SK-N-SH treated with all-trans-retinoic acid at 6 μM for 48 hours (cell line): ENCODE measurements around the gene VSIG1.

Experiments
- ATAC-seq: fragments of 200-7000 bp; cut with Tn5 transposase; 3 replicates; pipeline ENCODE4 v1.9.1; 2020; ENCODE audit warnings: mild to moderate bottlenecking, moderate library complexity
- ARNTL ChIP-seq: fragments of 450-650 bp; formaldehyde crosslinking; IDR thresholded peaks from 2 replicates; pipeline ENCODE4 v1.5.0; 2020; ENCODE audit warnings: low read depth, mild to moderate bottlenecking, moderate library complexity, borderline replicate concordance
- BACH2 ChIP-seq: fragments of 250-450 bp; sonication (Bioruptor Pico); IDR thresholded peaks from 2 replicates; pipeline ENCODE4 v1.9.0; 2021; ENCODE audit warnings: mild to moderate bottlenecking, borderline replicate concordance
- CSDC2 ChIP-seq: fragments of 250-450 bp; sonication (Bioruptor Pico); IDR thresholded peaks from 2 replicates; pipeline ENCODE4 v1.5.0; 2020; ENCODE audit warnings: mild to moderate bottlenecking, moderate library complexity
- CSRNP3 ChIP-seq: fragments of 250-450 bp; sonication (Bioruptor Pico); IDR thresholded peaks from 2 replicates; pipeline ENCODE4 v1.5.1; 2021; ENCODE audit warnings: mild to moderate bottlenecking, moderate library complexity
- ESRRG ChIP-seq: fragments of 250-450 bp; sonication (Bioruptor Pico); IDR thresholded peaks from 2 replicates; pipeline ENCODE4 v1.6.1; 2021; ENCODE audit warnings: mild to moderate bottlenecking
- GLIS3 ChIP-seq: fragments of 250-450 bp; sonication (Bioruptor Pico); IDR thresholded peaks from 2 replicates; pipeline ENCODE4 v1.5.0; 2020; ENCODE audit warnings: mild to moderate bottlenecking, moderate library complexity
- ISL1 ChIP-seq: fragments of 250-450 bp; sonication (Bioruptor Pico); IDR thresholded peaks from 2 replicates; pipeline ENCODE4 v2.1.2; 2022; ENCODE audit warnings: mild to moderate bottlenecking, moderate library complexity
- OSR1 ChIP-seq: fragments of 250-450 bp; sonication (Bioruptor Pico); IDR thresholded peaks from 2 replicates; pipeline ENCODE4 v1.8.0; 2022; ENCODE audit warnings: moderate library complexity, mild to moderate bottlenecking, inconsistent platforms
- RARB ChIP-seq: fragments of 250-450 bp; sonication (Bioruptor Pico); IDR thresholded peaks from 2 replicates; pipeline ENCODE4 v1.8.0; 2021; ENCODE audit warnings: mild to moderate bottlenecking, moderate library complexity
- SNAI2 ChIP-seq: fragments of 250-450 bp; sonication (Bioruptor Pico); IDR thresholded peaks from 2 replicates; pipeline ENCODE4 v1.5.0; 2020; ENCODE audit warnings: mild to moderate bottlenecking, moderate library complexity
- TCF4 ChIP-seq: fragments of 250-450 bp; sonication (Bioruptor Pico); IDR thresholded peaks from 2 replicates; pipeline ENCODE4 v1.8.0; 2021; ENCODE audit warnings: mild to moderate bottlenecking, moderate library complexity, borderline replicate concordance
- TOX ChIP-seq: fragments of 250-450 bp; sonication (Bioruptor Pico); IDR thresholded peaks from 2 replicates; pipeline ENCODE4 v1.8.0; 2021; ENCODE audit warnings: mild to moderate bottlenecking, moderate library complexity, borderline replicate concordance
- ZFP3 ChIP-seq: fragments of 250-450 bp; sonication (Bioruptor Pico); IDR thresholded peaks from 2 replicates; pipeline ENCODE4 v1.5.0; 2020; ENCODE audit warnings: mild to moderate bottlenecking, moderate library complexity
- ZFP30 ChIP-seq: fragments of 450-650 bp; formaldehyde crosslinking; IDR thresholded peaks from 2 replicates; pipeline ENCODE4 v1.5.0; 2022; ENCODE audit warnings: mild to moderate bottlenecking, moderate library complexity
- ZNF565 ChIP-seq: fragments of 450-650 bp; formaldehyde crosslinking; conservative IDR thresholded peaks from 2 replicates; pipeline ENCODE4 v1.5.0; 2020; ENCODE audit warnings: low read depth, mild to moderate bottlenecking, moderate library complexity
- ZNF70 ChIP-seq: fragments of 450-650 bp; formaldehyde crosslinking; IDR thresholded peaks from 2 replicates; pipeline ENCODE4 v1.5.0; 2020; ENCODE audit warnings: mild to moderate bottlenecking, moderate library complexity
- ZNF8 ChIP-seq: fragments of 450-650 bp; formaldehyde crosslinking; IDR thresholded peaks from 2 replicates; pipeline ENCODE4 v1.5.0; 2020; ENCODE audit warnings: mild to moderate bottlenecking, moderate library complexity
- TF ChIP-seq, protein P1 (sequence below): fragments of 250-450 bp; sonication (Bioruptor Pico); IDR thresholded peaks from 2 replicates; pipeline ENCODE4 v1.8.0; 2020; ENCODE audit warnings: mild to moderate bottlenecking, moderate library complexity, borderline replicate concordance
- TF ChIP-seq, protein P2 (sequence below): fragments of 250-450 bp; sonication (Bioruptor Pico); IDR thresholded peaks from 2 replicates; pipeline ENCODE4 v1.5.1; 2020; ENCODE audit warnings: low read depth, mild to moderate bottlenecking, moderate library complexity
- TF ChIP-seq, protein P3 (sequence below): fragments of 250-450 bp; sonication (Bioruptor Pico); IDR thresholded peaks from 2 replicates; pipeline ENCODE4 v1.5.0; 2020; ENCODE audit warnings: mild to moderate bottlenecking, moderate library complexity

The VSIG1 gene

GRCh38 chrX:108091264-108091877, 46.5 kb downstream of the VSIG1 start, which contains the start of the genes ATG4A and PSMD10:
ATG4A (plus strand) TSS chrX:108091778; CDS start chrX:108091827, 49 bp downstream.
PSMD10 (minus strand) TSS chrX:108091542; CDS start chrX:108091520, 22 bp downstream.
- ATAC-seq = peak; percentile 98
- TF ChIP-seq GLIS3 (CRISPR knock-in tag) (no peak), ZFP30 (CRISPR knock-in tag) (no peak), ZFP3 (no peak), ZNF8 (CRISPR knock-in tag) (no peak), BACH2 (CRISPR knock-in tag) (no peak), RARB (CRISPR knock-in tag) (no peak), CSRNP3 (CRISPR knock-in tag) (no peak), ISL1 (no peak)
- TF ChIP-seq, protein P1, sequence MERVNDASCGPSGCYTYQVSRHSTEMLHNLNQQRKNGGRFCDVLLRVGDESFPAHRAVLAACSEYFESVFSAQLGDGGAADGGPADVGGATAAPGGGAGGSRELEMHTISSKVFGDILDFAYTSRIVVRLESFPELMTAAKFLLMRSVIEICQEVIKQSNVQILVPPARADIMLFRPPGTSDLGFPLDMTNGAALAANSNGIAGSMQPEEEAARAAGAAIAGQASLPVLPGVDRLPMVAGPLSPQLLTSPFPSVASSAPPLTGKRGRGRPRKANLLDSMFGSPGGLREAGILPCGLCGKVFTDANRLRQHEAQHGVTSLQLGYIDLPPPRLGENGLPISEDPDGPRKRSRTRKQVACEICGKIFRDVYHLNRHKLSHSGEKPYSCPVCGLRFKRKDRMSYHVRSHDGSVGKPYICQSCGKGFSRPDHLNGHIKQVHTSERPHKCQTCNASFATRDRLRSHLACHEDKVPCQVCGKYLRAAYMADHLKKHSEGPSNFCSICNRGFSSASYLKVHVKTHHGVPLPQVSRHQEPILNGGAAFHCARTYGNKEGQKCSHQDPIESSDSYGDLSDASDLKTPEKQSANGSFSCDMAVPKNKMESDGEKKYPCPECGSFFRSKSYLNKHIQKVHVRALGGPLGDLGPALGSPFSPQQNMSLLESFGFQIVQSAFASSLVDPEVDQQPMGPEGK (CRISPR knock-in tag) = no peak
- TF ChIP-seq, all 23 proteins: peak for 0

GRCh38 chrX:108091878-108092291, 47.0 kb downstream of the VSIG1 start:
- TF ChIP-seq ZNF70 (CRISPR knock-in tag) (no peak), ZNF565 (CRISPR knock-in tag) (no peak), RARB (CRISPR knock-in tag) (no peak), ZNF8 (CRISPR knock-in tag) (no peak)
- TF ChIP-seq, protein P2, sequence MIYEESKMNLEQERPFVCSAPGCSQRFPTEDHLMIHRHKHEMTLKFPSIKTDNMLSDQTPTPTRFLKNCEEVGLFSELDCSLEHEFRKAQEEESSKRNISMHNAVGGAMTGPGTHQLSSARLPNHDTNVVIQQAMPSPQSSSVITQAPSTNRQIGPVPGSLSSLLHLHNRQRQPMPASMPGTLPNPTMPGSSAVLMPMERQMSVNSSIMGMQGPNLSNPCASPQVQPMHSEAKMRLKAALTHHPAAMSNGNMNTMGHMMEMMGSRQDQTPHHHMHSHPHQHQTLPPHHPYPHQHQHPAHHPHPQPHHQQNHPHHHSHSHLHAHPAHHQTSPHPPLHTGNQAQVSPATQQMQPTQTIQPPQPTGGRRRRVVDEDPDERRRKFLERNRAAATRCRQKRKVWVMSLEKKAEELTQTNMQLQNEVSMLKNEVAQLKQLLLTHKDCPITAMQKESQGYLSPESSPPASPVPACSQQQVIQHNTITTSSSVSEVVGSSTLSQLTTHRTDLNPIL = no peak
- peak; percentile 33 for ATAC-seq

GRCh38 chrX:108097380-108097779, 52.5 kb downstream of the VSIG1 start:
- no peak for ATAC-seq
- TF ChIP-seq BACH2 (CRISPR knock-in tag) (no peak), ZFP30 (CRISPR knock-in tag) (no peak), ZNF70 (CRISPR knock-in tag) (no peak), ZNF8 (CRISPR knock-in tag) (no peak), TOX (CRISPR knock-in tag) (no peak), OSR1 (CRISPR knock-in tag) (no peak), ARNTL (CRISPR knock-in tag) (no peak), CSDC2 (no peak), SNAI2 (CRISPR knock-in tag) (no peak), GLIS3 (CRISPR knock-in tag) (no peak), ISL1 (no peak), CSRNP3 (CRISPR knock-in tag) (no peak), ZNF565 (CRISPR knock-in tag) (no peak)
- TF ChIP-seq, protein P1 (CRISPR knock-in tag) = no peak

GRCh38 chrX:108105473-108105872, 60.6 kb downstream of the VSIG1 start:
- no peak for ATAC-seq
- TF ChIP-seq ESRRG (CRISPR knock-in tag) (no peak), GLIS3 (CRISPR knock-in tag) (no peak), ZNF8 (CRISPR knock-in tag) (no peak), TCF4 (CRISPR knock-in tag) (no peak), TOX (CRISPR knock-in tag) (no peak)
- TF ChIP-seq, protein P3, sequence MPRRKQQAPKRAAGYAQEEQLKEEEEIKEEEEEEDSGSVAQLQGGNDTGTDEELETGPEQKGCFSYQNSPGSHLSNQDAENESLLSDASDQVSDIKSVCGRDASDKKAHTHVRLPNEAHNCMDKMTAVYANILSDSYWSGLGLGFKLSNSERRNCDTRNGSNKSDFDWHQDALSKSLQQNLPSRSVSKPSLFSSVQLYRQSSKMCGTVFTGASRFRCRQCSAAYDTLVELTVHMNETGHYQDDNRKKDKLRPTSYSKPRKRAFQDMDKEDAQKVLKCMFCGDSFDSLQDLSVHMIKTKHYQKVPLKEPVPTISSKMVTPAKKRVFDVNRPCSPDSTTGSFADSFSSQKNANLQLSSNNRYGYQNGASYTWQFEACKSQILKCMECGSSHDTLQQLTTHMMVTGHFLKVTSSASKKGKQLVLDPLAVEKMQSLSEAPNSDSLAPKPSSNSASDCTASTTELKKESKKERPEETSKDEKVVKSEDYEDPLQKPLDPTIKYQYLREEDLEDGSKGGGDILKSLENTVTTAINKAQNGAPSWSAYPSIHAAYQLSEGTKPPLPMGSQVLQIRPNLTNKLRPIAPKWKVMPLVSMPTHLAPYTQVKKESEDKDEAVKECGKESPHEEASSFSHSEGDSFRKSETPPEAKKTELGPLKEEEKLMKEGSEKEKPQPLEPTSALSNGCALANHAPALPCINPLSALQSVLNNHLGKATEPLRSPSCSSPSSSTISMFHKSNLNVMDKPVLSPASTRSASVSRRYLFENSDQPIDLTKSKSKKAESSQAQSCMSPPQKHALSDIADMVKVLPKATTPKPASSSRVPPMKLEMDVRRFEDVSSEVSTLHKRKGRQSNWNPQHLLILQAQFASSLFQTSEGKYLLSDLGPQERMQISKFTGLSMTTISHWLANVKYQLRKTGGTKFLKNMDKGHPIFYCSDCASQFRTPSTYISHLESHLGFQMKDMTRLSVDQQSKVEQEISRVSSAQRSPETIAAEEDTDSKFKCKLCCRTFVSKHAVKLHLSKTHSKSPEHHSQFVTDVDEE (CRISPR knock-in tag) = no peak
